Liver (tissue), 3 donors: ENCODE results near the gene RPTOR.

Experiments used
- EGR1 ChIP-seq, 2 donors: IDR thresholded peaks; 2 replicates each; pipeline ENCODE4 v1.6.1; 2016 to 2018; ENCODE audit warnings: antibody characterized with exemption in 2 of 2, low read depth in 2 of 2
- GABPA ChIP-seq, 2 donors: IDR thresholded peaks in 1 of 2; conservative IDR thresholded peaks in 1 of 2; 2 replicates each; pipeline ENCODE4 v1.6.1; 2016; ENCODE audit warnings: antibody characterized with exemption in 2 of 2, mild to moderate bottlenecking in 1 of 2, moderate library complexity in 1 of 2
- HNF4G ChIP-seq: IDR thresholded peaks from 2 replicates; pipeline ENCODE4 v1.6.1; 2016; ENCODE audit warnings: antibody characterized with exemption
- JUND ChIP-seq, 2 donors: IDR thresholded peaks; 2 replicates each; pipeline ENCODE4 v1.6.1; 2016; ENCODE audit warnings: antibody characterized with exemption in 2 of 2
- RAD21 ChIP-seq, 2 donors: IDR thresholded peaks; 2 replicates each; pipeline ENCODE4 v1.6.1; 2016; ENCODE audit warnings: antibody characterized with exemption in 2 of 2, mild to moderate bottlenecking in 2 of 2
- TAF1 ChIP-seq: conservative IDR thresholded peaks from 2 replicates; pipeline ENCODE4 v1.6.1; 2016; ENCODE audit warnings: antibody characterized with exemption, mild to moderate bottlenecking
- YY1 ChIP-seq: IDR thresholded peaks from 2 replicates; pipeline ENCODE4 v1.6.1; 2016; ENCODE audit warnings: antibody characterized with exemption, mild to moderate bottlenecking
- TF ChIP-seq, protein P1 (sequence below): fragments of 150-350 bp; IDR thresholded peaks from 2 replicates; pipeline ENCODE4 v1.5.1; 2017; ENCODE audit warnings: improper control_type of control experiment, low read depth, low read length; ENCODE audit not compliant: missing input control
- TF ChIP-seq, protein P2 (sequence below): IDR thresholded peaks from 2 replicates; pipeline ENCODE4 v1.6.1; 2016; ENCODE audit warnings: antibody characterized with exemption
- TF ChIP-seq, protein P3 (sequence below): IDR thresholded peaks from 2 replicates; pipeline ENCODE4 v1.6.1; 2016; ENCODE audit warnings: antibody characterized with exemption, mild to moderate bottlenecking
- TF ChIP-seq, protein P4 (sequence below): IDR thresholded peaks from 2 replicates; pipeline ENCODE4 v1.6.1; 2016; ENCODE audit warnings: antibody characterized with exemption
- TF ChIP-seq, protein P5 (sequence below): IDR thresholded peaks from 2 replicates; pipeline ENCODE4 v1.6.1; 2016; ENCODE audit warnings: antibody characterized with exemption
- donor health status: healthy.
- donor health status: healthy.

DNA sequence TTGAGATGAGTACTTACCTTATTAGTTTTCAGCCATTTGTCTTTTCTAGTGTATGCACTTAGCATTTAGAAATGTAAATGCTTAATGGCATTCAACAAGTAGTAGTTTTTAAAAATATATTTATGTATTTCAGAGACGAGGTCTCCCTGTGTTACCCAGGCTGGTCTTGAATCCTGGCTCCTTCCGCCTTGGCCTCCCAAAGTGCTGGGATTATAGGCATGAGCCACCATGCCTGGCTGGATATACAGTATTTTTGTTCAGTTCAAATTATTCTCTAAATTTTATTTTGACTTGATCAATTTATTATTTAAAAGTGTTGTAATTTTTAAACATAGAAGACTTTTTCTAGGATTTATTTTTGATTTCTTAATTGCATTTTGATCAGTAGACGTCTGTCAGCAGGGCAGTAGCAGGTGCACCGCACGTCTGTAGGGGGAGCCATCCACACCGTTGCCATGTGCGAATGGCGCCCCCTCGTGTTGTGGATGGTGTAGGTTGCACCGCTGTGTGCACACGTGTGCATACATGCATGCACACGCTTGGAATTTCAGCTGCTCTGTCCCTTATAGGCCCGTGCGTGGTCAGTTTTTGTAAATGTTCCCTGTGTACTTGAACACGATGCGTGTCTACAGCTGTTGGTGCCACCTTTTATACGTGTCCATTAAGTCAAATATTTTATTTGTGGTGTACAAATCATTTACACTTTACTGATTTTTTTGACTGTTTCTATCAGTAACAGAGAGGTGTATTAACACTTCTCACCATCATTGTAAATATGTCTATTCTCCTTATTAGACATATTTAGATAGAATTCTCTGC lies 30.6 kb downstream of the RPTOR start:
- TF ChIP-seq, protein P1, sequence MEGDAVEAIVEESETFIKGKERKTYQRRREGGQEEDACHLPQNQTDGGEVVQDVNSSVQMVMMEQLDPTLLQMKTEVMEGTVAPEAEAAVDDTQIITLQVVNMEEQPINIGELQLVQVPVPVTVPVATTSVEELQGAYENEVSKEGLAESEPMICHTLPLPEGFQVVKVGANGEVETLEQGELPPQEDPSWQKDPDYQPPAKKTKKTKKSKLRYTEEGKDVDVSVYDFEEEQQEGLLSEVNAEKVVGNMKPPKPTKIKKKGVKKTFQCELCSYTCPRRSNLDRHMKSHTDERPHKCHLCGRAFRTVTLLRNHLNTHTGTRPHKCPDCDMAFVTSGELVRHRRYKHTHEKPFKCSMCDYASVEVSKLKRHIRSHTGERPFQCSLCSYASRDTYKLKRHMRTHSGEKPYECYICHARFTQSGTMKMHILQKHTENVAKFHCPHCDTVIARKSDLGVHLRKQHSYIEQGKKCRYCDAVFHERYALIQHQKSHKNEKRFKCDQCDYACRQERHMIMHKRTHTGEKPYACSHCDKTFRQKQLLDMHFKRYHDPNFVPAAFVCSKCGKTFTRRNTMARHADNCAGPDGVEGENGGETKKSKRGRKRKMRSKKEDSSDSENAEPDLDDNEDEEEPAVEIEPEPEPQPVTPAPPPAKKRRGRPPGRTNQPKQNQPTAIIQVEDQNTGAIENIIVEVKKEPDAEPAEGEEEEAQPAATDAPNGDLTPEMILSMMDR = peak; percentile 99
- TF ChIP-seq, protein P2, sequence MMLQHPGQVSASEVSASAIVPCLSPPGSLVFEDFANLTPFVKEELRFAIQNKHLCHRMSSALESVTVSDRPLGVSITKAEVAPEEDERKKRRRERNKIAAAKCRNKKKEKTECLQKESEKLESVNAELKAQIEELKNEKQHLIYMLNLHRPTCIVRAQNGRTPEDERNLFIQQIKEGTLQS = no peak
- TF ChIP-seq RAD21 (IDR thresholded peaks at IDR 0.05) (peak; percentile 83 to 95), GABPA (IDR thresholded peaks at IDR 0.05 in 1 of 2, conservative IDR thresholded peaks at IDR 0.05 in 1 of 2) (no peak), JUND (IDR thresholded peaks at IDR 0.05) (peak in 1 of 2 donors; percentile 65), YY1 (no peak), TAF1 (no peak), HNF4G (no peak), EGR1 (IDR thresholded peaks at IDR 0.05; ENCODE audit: low read depth in 2 of 2) (no peak)
- TF ChIP-seq, protein P3, sequence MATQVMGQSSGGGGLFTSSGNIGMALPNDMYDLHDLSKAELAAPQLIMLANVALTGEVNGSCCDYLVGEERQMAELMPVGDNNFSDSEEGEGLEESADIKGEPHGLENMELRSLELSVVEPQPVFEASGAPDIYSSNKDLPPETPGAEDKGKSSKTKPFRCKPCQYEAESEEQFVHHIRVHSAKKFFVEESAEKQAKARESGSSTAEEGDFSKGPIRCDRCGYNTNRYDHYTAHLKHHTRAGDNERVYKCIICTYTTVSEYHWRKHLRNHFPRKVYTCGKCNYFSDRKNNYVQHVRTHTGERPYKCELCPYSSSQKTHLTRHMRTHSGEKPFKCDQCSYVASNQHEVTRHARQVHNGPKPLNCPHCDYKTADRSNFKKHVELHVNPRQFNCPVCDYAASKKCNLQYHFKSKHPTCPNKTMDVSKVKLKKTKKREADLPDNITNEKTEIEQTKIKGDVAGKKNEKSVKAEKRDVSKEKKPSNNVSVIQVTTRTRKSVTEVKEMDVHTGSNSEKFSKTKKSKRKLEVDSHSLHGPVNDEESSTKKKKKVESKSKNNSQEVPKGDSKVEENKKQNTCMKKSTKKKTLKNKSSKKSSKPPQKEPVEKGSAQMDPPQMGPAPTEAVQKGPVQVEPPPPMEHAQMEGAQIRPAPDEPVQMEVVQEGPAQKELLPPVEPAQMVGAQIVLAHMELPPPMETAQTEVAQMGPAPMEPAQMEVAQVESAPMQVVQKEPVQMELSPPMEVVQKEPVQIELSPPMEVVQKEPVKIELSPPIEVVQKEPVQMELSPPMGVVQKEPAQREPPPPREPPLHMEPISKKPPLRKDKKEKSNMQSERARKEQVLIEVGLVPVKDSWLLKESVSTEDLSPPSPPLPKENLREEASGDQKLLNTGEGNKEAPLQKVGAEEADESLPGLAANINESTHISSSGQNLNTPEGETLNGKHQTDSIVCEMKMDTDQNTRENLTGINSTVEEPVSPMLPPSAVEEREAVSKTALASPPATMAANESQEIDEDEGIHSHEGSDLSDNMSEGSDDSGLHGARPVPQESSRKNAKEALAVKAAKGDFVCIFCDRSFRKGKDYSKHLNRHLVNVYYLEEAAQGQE = no peak
- TF ChIP-seq, protein P4, sequence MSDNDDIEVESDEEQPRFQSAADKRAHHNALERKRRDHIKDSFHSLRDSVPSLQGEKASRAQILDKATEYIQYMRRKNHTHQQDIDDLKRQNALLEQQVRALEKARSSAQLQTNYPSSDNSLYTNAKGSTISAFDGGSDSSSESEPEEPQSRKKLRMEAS = peak; percentile 36
- TF ChIP-seq, protein P5, sequence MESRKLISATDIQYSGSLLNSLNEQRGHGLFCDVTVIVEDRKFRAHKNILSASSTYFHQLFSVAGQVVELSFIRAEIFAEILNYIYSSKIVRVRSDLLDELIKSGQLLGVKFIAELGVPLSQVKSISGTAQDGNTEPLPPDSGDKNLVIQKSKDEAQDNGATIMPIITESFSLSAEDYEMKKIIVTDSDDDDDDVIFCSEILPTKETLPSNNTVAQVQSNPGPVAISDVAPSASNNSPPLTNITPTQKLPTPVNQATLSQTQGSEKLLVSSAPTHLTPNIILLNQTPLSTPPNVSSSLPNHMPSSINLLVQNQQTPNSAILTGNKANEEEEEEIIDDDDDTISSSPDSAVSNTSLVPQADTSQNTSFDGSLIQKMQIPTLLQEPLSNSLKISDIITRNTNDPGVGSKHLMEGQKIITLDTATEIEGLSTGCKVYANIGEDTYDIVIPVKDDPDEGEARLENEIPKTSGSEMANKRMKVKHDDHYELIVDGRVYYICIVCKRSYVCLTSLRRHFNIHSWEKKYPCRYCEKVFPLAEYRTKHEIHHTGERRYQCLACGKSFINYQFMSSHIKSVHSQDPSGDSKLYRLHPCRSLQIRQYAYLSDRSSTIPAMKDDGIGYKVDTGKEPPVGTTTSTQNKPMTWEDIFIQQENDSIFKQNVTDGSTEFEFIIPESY = no peak
